GM12864 (cell line): ENCODE measurements around the gene ARHGEF6.
A peak's percentile ranks its signal among the peaks of the same experiment; 100 is the strongest.

Experiments
- DNase-seq: peaks from one replicate; pipeline ENCODE4 v3.0.0-alpha.2; 2011; ENCODE audit warnings: low read depth
- H3K4me3 ChIP-seq: 2 replicates; pipeline ENCODE4 v1.5.1; 2011; ENCODE audit warnings: mild to moderate bottlenecking, low read depth, low read length, control low read depth
- TF ChIP-seq, protein P1 (sequence below): IDR thresholded peaks from 2 replicates; pipeline ENCODE4 v1.5.1; 2011; ENCODE audit warnings: low read depth, mild to moderate bottlenecking, moderate library complexity, low read length, control low read depth, inconsistent platforms; ENCODE audit errors: missing control alignments

The ARHGEF6 gene

GRCh38 chrX:136694431-136695087 is 86.2 kb downstream of the ARHGEF6 start:
- no peak overlapping the region for H3K4me3 ChIP-seq
- TF ChIP-seq, protein P1, sequence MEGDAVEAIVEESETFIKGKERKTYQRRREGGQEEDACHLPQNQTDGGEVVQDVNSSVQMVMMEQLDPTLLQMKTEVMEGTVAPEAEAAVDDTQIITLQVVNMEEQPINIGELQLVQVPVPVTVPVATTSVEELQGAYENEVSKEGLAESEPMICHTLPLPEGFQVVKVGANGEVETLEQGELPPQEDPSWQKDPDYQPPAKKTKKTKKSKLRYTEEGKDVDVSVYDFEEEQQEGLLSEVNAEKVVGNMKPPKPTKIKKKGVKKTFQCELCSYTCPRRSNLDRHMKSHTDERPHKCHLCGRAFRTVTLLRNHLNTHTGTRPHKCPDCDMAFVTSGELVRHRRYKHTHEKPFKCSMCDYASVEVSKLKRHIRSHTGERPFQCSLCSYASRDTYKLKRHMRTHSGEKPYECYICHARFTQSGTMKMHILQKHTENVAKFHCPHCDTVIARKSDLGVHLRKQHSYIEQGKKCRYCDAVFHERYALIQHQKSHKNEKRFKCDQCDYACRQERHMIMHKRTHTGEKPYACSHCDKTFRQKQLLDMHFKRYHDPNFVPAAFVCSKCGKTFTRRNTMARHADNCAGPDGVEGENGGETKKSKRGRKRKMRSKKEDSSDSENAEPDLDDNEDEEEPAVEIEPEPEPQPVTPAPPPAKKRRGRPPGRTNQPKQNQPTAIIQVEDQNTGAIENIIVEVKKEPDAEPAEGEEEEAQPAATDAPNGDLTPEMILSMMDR: peak; percentile 56
- peak; percentile 62 for DNase-seq

DNA sequence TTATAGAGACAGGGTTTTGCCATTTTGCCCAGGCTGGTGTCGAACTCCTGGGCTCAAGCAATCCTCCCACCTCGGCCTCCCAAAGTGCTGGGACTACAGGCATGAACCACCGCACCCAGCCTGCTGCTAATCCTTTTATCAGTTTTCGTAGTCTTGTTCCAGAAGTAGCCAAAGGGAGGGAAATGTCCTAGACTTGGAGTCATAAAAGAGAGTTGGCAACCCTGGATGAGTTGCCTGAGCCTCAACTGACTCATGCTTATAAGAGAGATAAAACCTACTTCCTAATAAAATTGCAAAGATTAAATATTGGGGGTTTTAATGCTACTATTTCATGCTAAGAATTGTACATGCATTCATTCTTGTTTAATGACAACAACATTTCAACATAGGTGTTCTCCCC is 88.5 kb downstream of the ARHGEF6 start:
- DNase-seq: no peak
- TF ChIP-seq, protein P1: no peak
- H3K4me3 ChIP-seq: no peak overlapping the region

DNA sequence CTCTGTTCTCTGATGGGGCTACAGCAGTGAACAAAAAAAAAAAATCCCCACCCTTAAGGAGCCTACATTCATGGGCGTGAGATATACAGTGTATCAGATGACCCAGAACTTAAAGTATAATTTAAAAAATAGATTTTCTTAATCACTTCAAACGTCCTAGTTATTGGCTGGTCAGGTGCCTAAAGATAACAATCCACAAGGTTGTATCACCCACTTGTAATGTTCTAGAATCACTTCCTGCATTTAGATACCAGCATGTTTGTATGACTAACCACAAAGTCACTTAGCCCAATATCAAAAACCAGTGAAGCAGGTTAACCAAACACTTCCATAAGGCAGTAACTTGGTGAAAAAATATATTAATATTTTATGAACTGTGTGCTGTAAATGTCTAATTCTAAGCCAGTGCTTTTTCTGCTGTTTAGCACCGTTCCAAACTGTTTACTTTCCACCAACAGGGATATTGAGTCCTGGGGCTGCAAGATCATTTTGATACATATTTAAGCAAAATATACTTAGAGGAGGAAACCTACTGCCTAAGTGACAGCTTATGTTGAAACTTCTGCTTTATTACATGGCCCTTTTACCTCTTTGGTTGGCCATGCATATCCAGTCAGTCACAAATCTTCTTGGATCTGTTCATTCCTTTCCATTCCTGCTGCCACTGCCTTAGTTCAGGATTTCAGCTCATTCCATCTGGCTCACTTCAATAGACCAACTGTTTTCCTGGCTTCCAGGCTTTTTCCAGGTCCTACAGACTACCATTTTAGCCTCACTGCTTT is 89.5 kb downstream of the ARHGEF6 start:
- no peak for DNase-seq
- TF ChIP-seq, protein P1: no peak
- no peak overlapping the region for H3K4me3 ChIP-seq

GRCh38 chrX:136689436-136689835 is 91.3 kb downstream of the ARHGEF6 start:
- DNase-seq: no peak
- TF ChIP-seq, protein P1: no peak
- no peak overlapping the region for H3K4me3 ChIP-seq

- DNase-seq: no peak
- no peak overlapping the region for H3K4me3 ChIP-seq
- TF ChIP-seq, protein P1: no peak
Observed at GRCh38 chrX:136687457-136687856, 93.3 kb downstream of the ARHGEF6 start.

DNA sequence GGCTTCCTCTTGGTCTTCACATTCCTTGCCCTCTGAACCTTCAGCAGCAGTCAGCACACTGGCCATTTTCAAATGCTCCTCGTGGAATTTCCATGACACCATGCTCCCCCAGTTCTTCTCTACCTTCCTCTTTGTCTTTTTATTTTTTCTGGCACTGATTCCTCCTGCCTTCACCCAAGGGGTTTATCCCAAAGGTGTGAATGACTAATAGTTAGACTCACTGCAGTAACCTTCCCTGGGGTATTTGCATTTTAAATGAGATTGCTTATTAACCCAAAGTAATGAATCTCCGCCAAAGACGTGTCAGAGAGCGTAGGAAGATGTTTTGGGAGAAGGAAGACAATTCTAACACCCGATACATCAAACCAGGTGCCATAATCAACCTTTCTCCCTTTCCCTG is 96.6 kb downstream of the ARHGEF6 start:
- no peak overlapping the region for H3K4me3 ChIP-seq
- TF ChIP-seq, protein P1: no peak
- no peak for DNase-seq

- no peak for DNase-seq
- no peak overlapping the region for H3K4me3 ChIP-seq
- TF ChIP-seq, protein P1: no peak
Observed at GRCh38 chrX:136679531-136679930, 101.2 kb downstream of the ARHGEF6 start.
